ENCODE measurements around the gene SHISA2.

Gene SHISA2

DNA sequence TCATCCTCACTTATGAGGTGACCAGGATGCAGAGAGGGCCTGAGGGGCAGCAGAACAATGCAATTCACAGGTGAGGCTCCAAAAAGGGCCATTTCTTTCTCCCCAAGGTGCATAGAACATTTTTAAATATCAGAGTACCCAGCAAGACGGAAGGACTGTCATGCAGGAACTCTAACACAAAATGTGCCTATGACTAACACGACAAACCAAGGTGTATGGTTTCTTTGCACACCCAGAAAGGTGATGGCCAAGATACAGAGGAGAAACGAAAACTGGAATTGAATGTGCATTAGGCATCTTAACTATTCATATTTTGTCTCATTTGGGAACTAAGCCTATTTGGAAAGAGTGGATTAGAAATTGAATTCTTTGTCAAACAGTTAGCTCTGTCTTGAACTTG is 29.9 kb downstream of the SHISA2 start:
- FAIRE-seq: no peak
- no peak for DNase-seq (ENCODE audit: insufficient read length, low spot score)
- TF ChIP-seq, protein P1, sequence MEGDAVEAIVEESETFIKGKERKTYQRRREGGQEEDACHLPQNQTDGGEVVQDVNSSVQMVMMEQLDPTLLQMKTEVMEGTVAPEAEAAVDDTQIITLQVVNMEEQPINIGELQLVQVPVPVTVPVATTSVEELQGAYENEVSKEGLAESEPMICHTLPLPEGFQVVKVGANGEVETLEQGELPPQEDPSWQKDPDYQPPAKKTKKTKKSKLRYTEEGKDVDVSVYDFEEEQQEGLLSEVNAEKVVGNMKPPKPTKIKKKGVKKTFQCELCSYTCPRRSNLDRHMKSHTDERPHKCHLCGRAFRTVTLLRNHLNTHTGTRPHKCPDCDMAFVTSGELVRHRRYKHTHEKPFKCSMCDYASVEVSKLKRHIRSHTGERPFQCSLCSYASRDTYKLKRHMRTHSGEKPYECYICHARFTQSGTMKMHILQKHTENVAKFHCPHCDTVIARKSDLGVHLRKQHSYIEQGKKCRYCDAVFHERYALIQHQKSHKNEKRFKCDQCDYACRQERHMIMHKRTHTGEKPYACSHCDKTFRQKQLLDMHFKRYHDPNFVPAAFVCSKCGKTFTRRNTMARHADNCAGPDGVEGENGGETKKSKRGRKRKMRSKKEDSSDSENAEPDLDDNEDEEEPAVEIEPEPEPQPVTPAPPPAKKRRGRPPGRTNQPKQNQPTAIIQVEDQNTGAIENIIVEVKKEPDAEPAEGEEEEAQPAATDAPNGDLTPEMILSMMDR (IDR thresholded peaks at IDR 0.05; ENCODE audit: insufficient read depth, missing control alignments): no peak

DNA sequence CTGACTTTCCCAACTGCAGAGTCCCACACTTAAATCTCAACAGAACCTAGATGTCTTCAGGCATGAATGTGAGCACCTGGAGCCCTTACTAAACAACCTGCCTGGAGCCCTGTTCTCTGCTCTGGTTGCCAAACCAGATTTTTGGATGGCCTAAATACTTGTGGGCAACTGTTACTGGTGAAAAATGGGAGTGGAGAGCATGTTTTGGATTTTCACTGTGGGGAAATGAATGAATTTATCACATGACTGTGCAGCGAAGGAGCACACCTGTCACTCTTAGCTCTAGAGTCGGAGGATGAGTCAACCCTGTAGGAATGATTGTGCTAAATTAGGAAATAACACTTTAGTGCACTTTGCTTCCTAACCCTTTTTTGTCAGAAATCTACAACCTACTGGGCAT is 30.3 kb downstream of the SHISA2 start:
- no peak for DNase-seq (ENCODE audit: insufficient read length, low spot score)
- TF ChIP-seq, protein P1 (IDR thresholded peaks at IDR 0.05; ENCODE audit: insufficient read depth, missing control alignments): no peak
- FAIRE-seq: no peak

DNA sequence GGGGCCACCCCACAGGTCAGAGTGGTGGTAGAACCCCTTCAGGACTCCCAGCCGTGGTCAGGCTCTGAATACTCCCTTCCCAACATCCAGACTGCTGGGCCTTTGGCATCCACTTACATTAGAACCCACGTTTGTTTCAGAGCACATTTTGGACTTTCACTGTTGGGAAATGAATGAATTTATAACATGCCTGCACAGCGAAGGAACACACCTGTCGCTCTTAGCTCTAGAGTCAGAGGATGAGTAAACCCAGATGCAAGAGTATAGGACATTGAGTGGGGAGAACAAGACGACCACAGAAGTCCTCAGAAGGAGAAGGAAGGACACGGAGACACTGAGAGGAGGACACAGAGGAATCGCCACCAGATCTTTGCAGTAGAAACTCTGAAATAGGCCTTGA is 30.9 kb downstream of the SHISA2 start:
- DNase-seq (ENCODE audit: insufficient read length, low spot score) (no peak), FAIRE-seq (no peak)
- TF ChIP-seq, protein P1 (IDR thresholded peaks at IDR 0.05; ENCODE audit: insufficient read depth, missing control alignments): no peak

DNA sequence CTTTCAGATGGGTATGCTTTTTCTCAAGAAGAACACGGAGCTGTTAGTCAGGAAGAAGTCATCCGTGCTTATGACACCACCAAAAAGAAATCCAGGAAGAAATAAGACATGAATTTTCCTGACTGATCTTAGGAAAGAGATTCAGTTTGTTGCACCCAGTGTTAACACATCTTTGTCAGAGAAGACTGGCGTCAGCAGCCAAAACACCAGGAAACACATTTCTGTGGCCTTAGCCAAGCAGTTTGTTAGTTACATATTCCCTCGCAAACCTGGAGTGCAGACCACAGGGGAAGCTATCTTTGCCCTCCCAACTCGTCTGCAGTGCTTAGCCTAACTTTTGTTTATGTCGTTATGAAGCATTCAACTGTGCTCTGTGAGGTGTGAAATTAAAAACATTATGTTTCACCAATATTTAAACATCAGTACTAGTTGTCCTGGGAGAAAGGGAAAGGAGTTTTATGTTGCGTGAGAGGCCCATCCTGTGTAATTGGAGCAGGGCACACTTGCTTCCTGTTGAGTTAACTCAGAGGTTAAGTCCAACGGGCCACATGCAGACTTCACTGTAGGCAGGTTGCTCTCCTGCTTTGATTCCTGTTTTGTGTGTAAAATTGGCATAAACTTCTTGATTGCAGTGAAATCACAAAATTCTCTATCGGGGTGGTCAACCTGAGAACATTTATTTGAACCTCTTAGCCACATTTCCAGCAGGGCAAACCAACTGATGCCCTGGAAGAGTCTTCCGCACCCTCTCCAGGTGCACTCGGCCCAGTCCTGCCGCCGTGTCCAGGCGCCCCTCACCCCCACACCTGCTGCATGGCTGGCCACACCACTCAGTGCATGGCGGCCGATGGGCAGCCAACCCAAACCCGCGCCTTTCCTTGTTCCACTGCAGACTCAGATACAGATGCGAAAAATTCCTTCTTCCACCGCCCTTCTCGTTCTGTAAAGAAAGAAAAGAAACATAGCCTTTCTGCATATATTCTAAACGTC is 31.6 kb downstream of the SHISA2 start:
- FAIRE-seq: no peak
- no peak for DNase-seq (ENCODE audit: insufficient read length, low spot score)
- TF ChIP-seq, protein P1 (IDR thresholded peaks at IDR 0.05; ENCODE audit: insufficient read depth, missing control alignments): no peak

DNA sequence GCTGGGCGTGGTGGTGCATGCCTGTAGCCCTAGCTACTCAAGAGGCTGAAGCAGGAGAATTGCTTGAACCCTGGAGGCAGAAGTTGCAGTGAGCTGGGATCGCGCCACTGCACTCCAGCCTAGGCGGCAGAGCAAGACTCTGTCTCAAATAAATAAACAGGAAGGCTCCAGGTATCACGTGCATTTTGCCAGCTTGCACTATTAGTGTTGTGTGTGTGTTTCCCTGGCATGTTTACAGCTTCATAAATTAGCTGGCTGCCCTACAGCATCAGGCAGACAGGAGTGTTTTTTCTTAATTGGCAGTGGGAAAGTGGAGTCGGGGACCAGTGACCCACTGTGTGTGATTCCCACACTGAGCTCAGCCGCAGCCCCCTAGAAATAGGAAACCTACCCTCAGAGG is 32.6 kb downstream of the SHISA2 start:
- no peak for FAIRE-seq

DNA sequence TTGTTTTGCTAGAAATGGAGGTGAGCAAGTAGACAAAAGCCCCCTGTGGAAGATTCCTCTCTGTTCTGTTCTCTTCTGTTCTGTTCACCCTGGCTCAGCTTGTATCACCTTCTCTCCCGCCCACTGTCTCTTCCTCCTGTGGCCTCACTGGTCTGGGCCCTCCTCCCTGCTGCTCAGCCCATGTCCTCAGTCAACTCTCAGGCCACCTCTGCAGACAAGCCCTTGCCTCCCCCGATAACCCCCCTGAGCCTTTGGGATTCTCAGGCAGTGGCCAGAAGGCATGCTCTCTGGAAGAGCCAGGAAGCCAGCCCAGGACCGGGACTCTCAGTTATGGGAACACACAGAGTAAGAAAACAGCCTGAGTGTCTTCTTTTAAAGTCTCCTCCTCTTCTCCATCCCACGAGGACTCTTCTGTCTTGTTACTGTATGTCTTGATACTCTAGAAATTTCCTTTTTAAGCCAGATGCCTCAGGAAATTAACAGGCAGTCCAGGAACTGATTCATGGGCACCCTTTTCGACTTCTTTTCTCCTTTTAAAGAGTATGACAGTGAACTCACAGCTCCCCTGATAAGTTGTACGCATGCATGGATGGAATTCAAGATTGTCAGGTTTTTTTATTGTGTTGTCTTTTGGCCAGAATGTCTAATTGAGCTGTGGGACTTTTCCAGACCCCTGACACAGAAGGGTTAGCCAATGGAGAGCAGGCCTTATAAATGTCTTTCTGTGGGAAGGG is 33.7 kb downstream of the SHISA2 start:
- no peak for DNase-seq (ENCODE audit: insufficient read length, low spot score)
- TF ChIP-seq, protein P1 (IDR thresholded peaks at IDR 0.05; ENCODE audit: insufficient read depth, missing control alignments): no peak
- FAIRE-seq: no peak

More for the DNA sequence above, 32.6 kb downstream of the SHISA2 start:
- no peak for DNase-seq (ENCODE audit: insufficient read length, low spot score)
- TF ChIP-seq, protein P1 (IDR thresholded peaks at IDR 0.05; ENCODE audit: insufficient read depth, missing control alignments): no peak
